Mucosa of stomach (tissue), 1 donor: ENCODE data around the gene PA2G4.

Experiments used
- H3K27me3 ChIP-seq: one replicate; pipeline ENCODE4 v1.7.0; 2013; ENCODE audit warnings: mild to moderate bottlenecking, low read length; ENCODE audit not compliant: control insufficient read depth, insufficient read depth
- H3K36me3 ChIP-seq: one replicate; pipeline ENCODE4 v1.7.0; 2013; ENCODE audit warnings: low read length; ENCODE audit not compliant: control insufficient read depth, insufficient read depth
- H3K4me1 ChIP-seq: one replicate; pipeline ENCODE4 v1.7.0; 2013; ENCODE audit warnings: mild to moderate bottlenecking, low read length; ENCODE audit not compliant: control insufficient read depth, insufficient read depth
- H3K4me3 ChIP-seq: one replicate; pipeline ENCODE4 v1.7.0; 2013; ENCODE audit warnings: low read length
- H3K9ac ChIP-seq: one replicate; pipeline ENCODE4 v1.7.0; 2013; ENCODE audit warnings: mild to moderate bottlenecking, low read length, moderate library complexity
- H3K9me3 ChIP-seq: one replicate; pipeline ENCODE4 v1.7.0; 2013; ENCODE audit warnings: mild to moderate bottlenecking, low read length, moderate library complexity; ENCODE audit not compliant: control insufficient read depth
- donor health status: Pancreatic carcinoma.

Gene PA2G4

DNA sequence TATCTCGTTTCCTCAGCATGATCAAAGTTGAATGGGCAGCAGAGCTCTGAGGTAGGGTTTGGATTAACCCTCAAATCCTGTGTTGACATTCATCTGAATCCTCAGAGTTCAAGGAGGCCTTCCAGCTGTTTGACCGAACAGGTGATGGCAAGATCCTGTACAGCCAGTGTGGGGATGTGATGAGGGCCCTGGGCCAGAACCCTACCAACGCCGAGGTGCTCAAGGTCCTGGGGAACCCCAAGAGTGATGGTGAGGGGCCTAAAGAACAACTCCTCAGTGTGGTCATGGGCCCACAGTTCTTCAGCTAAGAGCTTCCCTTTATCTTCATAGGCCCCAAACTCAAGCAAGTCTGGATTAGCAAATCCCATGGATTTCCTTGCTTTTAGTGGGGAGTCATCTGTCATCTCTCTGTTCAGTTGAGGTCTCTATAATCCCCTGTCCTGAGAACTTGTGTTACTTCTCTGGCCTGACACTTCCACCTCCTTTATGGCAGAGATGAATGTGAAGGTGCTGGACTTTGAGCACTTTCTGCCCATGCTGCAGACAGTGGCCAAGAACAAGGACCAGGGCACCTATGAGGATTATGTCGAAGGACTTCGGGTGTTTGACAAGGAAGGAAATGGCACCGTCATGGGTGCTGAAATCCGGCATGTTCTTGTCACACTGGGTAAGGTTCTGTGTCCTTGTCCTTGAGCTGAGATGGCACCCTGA is 55.3 kb downstream of the PA2G4 start:
- Histone ChIP-seq H3K36me3 (peaks cover 29% of the 10 kb centered on the region), H3K4me3 (peak overlapping the region; percentile 95), H3K27me3 (no peaks in the 10 kb centered on the region), H3K9ac (peak overlapping the region; percentile 100), H3K4me1 (peaks cover 27% of the 10 kb centered on the region), H3K9me3 (no peaks in the 10 kb centered on the region)

DNA sequence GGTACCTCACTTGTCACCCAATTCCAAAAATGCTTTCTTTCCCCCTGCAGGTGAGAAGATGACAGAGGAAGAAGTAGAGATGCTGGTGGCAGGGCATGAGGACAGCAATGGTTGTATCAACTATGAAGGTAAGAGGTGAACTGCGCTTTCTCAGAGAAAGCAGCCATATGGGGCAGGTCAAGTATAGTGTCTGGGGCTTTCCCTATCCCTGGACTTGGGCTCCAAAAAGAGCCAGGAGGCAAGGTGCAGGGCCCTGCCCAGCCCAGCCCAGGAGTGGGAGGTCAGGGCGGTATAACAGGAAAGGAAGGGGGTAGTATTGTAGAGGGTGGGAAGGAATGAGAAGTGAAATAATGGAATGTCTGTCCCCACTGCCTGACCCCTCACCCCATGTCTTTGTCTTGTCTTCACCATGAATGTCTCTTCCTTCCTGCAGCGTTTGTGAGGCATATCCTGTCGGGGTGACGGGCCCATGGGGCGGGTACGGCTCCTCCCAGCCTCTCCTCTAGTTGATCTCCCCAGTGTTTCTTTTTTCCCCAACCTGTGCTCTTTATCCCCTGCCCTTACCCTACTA is 55.9 kb downstream of the PA2G4 start:
- Histone ChIP-seq H3K9me3 (no peaks in the 10 kb centered on the region), H3K36me3 (peaks cover 29% of the 10 kb centered on the region), H3K4me1 (peaks cover 27% of the 10 kb centered on the region), H3K9ac (peak overlapping the region; percentile 100), H3K27me3 (no peaks in the 10 kb centered on the region), H3K4me3 (peak overlapping the region; percentile 95)

DNA sequence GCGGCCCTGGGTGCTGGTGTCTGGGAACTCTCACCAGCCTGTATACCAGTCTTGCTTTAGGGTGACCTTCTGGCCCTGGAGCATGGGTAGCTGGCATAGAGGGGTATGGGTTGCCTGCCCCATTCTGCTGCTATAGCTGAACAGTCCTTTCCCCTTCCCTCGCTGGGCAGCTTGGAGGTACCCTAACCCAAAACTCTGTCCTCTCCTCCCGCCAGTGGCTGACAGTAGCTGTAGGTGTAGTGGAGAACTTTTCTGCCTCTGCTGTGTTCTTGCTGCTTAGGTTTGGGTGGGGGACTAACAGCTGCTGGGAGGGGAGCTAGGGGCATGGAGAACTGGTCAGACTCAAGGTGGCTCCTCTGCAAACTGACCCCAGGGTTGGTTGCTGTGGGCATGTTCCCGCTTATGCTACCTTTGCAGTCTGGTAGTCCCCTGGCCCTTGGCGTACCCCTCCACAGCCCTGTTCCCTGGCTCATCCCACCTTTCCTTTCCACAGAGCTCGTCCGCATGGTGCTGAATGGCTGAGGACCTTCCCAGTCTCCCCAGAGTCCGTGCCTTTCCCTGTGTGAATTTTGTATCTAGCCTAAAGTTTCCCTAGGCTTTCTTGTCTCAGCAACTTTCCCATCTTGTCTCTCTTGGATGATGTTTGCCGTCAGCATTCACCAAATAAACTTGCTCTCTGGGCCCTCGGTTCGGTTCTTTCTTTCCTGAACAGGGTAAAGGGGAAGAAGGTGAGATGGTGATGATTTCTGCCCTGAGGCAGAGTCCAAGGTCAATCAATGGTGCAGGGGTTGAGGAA is 56.7 kb downstream of the PA2G4 start:
- Histone ChIP-seq H3K4me3 (peak overlapping the region; percentile 95), H3K9ac (peak overlapping the region; percentile 100), H3K4me1 (peaks cover 27% of the 10 kb centered on the region), H3K9me3 (no peaks in the 10 kb centered on the region), H3K36me3 (peaks cover 29% of the 10 kb centered on the region), H3K27me3 (no peaks in the 10 kb centered on the region)

DNA sequence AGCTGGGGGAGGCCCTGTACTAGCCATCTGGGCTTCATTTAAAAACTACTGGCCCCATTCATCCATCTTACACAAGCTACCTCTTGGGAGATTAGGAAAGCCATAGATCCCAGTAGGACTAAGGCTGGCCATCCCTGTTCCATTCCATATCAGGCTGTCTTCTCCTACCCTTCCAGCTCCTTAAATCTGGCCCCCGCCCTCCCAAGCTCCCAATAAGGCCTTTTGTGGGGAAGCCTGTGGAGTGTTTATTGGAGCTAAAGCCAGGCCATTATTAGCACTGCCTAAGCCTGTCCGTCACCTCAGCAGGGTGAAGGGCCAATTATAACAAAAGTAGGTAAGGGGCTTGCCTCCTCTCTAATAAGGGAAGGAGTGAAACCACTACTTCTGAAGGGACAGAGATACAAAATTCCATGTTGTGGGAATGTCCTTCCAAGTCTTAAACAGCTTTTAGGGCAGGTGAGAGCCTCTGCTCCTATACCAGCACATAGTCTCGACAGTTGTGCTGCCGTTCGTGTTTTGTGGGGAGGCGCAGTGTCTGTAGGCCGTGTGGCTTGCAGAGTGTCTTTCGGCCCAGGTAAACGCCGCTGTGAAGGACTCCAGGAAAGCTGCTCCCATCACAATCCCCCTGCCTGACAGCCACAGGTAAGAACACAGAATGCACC is 57.5 kb downstream of the PA2G4 start:
- Histone ChIP-seq H3K9me3 (no peaks in the 10 kb centered on the region), H3K36me3 (peaks cover 29% of the 10 kb centered on the region), H3K4me3 (no peak overlapping the region), H3K9ac (peak overlapping the region; percentile 100), H3K4me1 (peaks cover 27% of the 10 kb centered on the region), H3K27me3 (no peaks in the 10 kb centered on the region)

DNA sequence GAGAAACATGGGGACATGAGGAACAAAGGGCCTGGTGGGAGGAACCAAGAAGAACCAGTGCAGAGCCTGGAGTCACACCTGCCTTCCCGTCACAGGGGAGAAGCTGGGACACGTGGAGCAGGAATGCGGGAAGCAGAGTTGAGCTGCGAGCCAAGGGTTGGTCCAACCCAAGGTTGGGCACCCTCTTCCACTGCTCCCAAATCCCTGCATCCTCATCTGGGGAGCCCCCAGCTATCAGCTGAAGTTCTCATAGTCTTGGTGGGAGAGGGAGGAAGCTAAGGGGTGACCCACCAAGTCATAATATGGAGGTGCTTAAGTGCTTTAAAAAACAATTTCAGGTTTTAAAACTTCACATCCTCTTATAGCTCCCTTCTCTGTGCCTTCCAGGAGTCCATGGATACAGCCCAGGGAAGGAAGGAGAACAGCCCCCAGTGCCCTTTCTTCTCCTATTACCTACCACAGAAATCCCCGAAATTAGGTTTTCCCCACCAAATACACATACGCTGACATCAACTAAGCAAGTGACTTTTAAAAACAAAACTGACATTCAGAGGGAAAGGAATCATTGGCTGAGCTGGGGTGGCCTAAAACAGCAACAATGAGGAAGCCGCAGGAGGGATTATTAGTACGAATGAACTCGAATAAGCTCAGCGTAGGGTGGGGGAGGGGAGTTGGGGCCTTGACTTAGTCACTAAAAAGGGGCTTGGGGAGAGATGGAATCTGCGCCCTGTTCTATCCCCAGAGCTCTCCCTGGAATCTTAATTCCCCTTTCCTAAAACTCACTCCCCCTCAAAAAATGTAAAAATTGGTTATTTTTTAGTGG is 58.3 kb downstream of the PA2G4 start:
- Histone ChIP-seq H3K4me1 (peaks cover 22% of the 10 kb centered on the region), H3K9ac (no peak overlapping the region), H3K27me3 (no peaks in the 10 kb centered on the region), H3K9me3 (no peaks in the 10 kb centered on the region), H3K4me3 (no peak overlapping the region), H3K36me3 (peaks cover 29% of the 10 kb centered on the region)
